ENCODE results near the gene GSE1.

DNA sequence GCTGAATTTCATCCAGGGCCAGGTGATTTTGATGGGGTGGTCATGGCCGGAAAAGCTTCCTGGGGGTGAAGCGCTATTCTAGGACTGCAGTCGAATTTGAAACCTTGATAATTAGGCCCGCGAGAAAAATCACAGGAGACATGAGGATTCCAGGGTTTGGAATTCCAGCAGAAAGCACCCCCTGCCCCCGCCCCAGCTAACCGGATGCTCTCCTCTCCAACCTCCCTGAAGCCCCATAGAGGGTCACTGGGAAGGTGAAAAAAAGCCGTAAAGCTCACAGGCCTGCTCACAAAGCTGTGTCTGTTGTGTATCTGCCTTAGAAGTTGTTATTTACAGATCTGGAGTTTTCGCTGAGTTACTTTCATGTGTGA is 76.8 kb downstream of the GSE1 start:
- TF ChIP-seq, protein P1, sequence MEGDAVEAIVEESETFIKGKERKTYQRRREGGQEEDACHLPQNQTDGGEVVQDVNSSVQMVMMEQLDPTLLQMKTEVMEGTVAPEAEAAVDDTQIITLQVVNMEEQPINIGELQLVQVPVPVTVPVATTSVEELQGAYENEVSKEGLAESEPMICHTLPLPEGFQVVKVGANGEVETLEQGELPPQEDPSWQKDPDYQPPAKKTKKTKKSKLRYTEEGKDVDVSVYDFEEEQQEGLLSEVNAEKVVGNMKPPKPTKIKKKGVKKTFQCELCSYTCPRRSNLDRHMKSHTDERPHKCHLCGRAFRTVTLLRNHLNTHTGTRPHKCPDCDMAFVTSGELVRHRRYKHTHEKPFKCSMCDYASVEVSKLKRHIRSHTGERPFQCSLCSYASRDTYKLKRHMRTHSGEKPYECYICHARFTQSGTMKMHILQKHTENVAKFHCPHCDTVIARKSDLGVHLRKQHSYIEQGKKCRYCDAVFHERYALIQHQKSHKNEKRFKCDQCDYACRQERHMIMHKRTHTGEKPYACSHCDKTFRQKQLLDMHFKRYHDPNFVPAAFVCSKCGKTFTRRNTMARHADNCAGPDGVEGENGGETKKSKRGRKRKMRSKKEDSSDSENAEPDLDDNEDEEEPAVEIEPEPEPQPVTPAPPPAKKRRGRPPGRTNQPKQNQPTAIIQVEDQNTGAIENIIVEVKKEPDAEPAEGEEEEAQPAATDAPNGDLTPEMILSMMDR (IDR thresholded peaks at IDR 0.05): no peak
- no peak for TF ChIP-seq POLR2A (IDR thresholded peaks at IDR 0.05)
- no peak for TF ChIP-seq POLR2AphosphoS5 (IDR thresholded peaks at IDR 0.05)
